Neural cell (in vitro differentiated cells): ENCODE data around the gene DNAJB12. TPM values are rescaled to one million over a fixed set of nuclear protein-coding genes. Genes with fewer than 3 reads are reported as not detected.
A peak's percentile ranks its signal among the peaks of the same experiment; 100 is the strongest.

ENCODE experiments used
- H2AFZ ChIP-seq: fragments of 200-600, 300-800 bp; sonication (generic), shearing (Covaris generic); 2 replicates; pipeline ENCODE4 v1.6.0; 2014; ENCODE audit warnings: low read depth, mild to moderate bottlenecking, antibody characterized with exemption, low read length, moderate library complexity
- H3F3A ChIP-seq: fragments of 200-600 bp; shearing (Covaris generic); 2 replicates; pipeline ENCODE4 v1.6.1; 2016; ENCODE audit warnings: mild to moderate bottlenecking, moderate library complexity, mixed read lengths, antibody characterized with exemption, low read length; ENCODE audit not compliant: insufficient read depth, poor library complexity, severe bottlenecking
- H3K27ac ChIP-seq: fragments of 200-600, 300-800 bp; sonication (generic), shearing (Covaris generic); 2 replicates; pipeline ENCODE4 v1.5.1; 2014; ENCODE audit warnings: mild to moderate bottlenecking, low read length, moderate library complexity
- H3K27me3 ChIP-seq: fragments of 300-800, 200-600 bp; sonication (generic), shearing (Covaris generic); 2 replicates; pipeline ENCODE4 v1.6.0; 2014; ENCODE audit warnings: mild to moderate bottlenecking, low read depth, low read length, moderate library complexity; ENCODE audit not compliant: insufficient read depth
- H3K36me3 ChIP-seq: fragments of 300-800, 200-600 bp; sonication (generic), shearing (Covaris generic); 2 replicates; pipeline ENCODE4 v1.5.1; 2014; ENCODE audit warnings: mild to moderate bottlenecking, antibody characterized with exemption, low read length, moderate library complexity; ENCODE audit not compliant: insufficient read depth
- H3K4me2 ChIP-seq: fragments of 300-800, 200-600 bp; sonication (generic), shearing (Covaris generic); 2 replicates; pipeline ENCODE4 v1.6.0; 2014; ENCODE audit warnings: mild to moderate bottlenecking, low read length
- H3K4me3 ChIP-seq: fragments of 300-800, 200-600 bp; sonication (generic), shearing (Covaris generic); 2 replicates; pipeline ENCODE4 v1.5.1; 2014; ENCODE audit warnings: mild to moderate bottlenecking, low read length, moderate library complexity
- H3K79me2 ChIP-seq: fragments of 200-600 bp; shearing (Covaris generic); replicated peaks from 2 replicates; pipeline ENCODE4 v1.6.0; 2014; ENCODE audit warnings: mild to moderate bottlenecking, low read length, moderate library complexity; ENCODE audit not compliant: insufficient read depth
- H3K9ac ChIP-seq: fragments of 300-800, 200-600 bp; sonication (generic), shearing (Covaris generic); 2 replicates; pipeline ENCODE4 v1.6.1; 2016; ENCODE audit warnings: mild to moderate bottlenecking, low read length, mixed read lengths
- H3K9me2 ChIP-seq: fragments of 200-600 bp; shearing (Covaris generic); 2 replicates; pipeline ENCODE4 v1.6.1; 2016; ENCODE audit warnings: mild to moderate bottlenecking, low read length, mixed read lengths; ENCODE audit not compliant: insufficient read depth
- H3K9me3 ChIP-seq: fragments of 200-600, 300-800 bp; sonication (generic), shearing (Covaris generic); 2 replicates; pipeline ENCODE4 v1.6.1; 2016; ENCODE audit warnings: mild to moderate bottlenecking, mixed run types, low read length, moderate library complexity, mixed read lengths
- H4K20me1 ChIP-seq: fragments of 200-600 bp; shearing (Covaris generic); 2 replicates; pipeline ENCODE4 v1.6.1; 2016; ENCODE audit warnings: mild to moderate bottlenecking, mixed run types; ENCODE audit not compliant: insufficient read depth
- EP300 ChIP-seq: fragments of 450-650 bp; conservative IDR thresholded peaks from 2 replicates; pipeline ENCODE4 v1.6.1; 2014; ENCODE audit warnings: antibody characterized with exemption, mild to moderate bottlenecking, moderate library complexity; ENCODE audit not compliant: poor library complexity, severe bottlenecking
- EZH2 ChIP-seq: fragments of 200-600, 300-800 bp; shearing (Covaris generic), sonication (generic); IDR thresholded peaks from 2 replicates; pipeline ENCODE4 v1.6.1; 2014; ENCODE audit warnings: antibody characterized with exemption, low read length, borderline replicate concordance, mild to moderate bottlenecking; ENCODE audit not compliant: insufficient read depth, poor library complexity, severe bottlenecking
- MXI1 ChIP-seq: fragments of 450-650 bp; conservative IDR thresholded peaks from 2 replicates; pipeline ENCODE4 v1.6.1; 2014; ENCODE audit warnings: antibody characterized with exemption, mild to moderate bottlenecking; ENCODE audit not compliant: poor library complexity, severe bottlenecking
- POLR2AphosphoS5 ChIP-seq: IDR thresholded peaks from 2 replicates; pipeline ENCODE4 v1.6.1; 2012
- RAD21 ChIP-seq: fragments of 450-650 bp; conservative IDR thresholded peaks from 2 replicates; pipeline ENCODE4 v1.6.1; 2014; ENCODE audit warnings: antibody characterized with exemption, mild to moderate bottlenecking, moderate library complexity
- SMC3 ChIP-seq: fragments of 450-650 bp; conservative IDR thresholded peaks from 2 replicates; pipeline ENCODE4 v1.6.1; 2014; ENCODE audit warnings: antibody characterized with exemption, mild to moderate bottlenecking, moderate library complexity; ENCODE audit not compliant: poor library complexity
- TAF1 ChIP-seq: IDR thresholded peaks from 2 replicates; pipeline ENCODE4 v1.6.1; 2012; ENCODE audit warnings: low read depth
- polyA plus RNA-seq: library from polyadenylated mRNA; depleted of rRNA; stranded (reverse); fragments of >200 nt; gene quantifications from 2 replicates; pipeline ENCODE4 v1.2.3, GENCODE V29; 2014
- TF ChIP-seq, protein P1 (sequence below): fragments of 450-650 bp; IDR thresholded peaks from 2 replicates; pipeline ENCODE4 v1.5.1; 2014; ENCODE audit warnings: antibody characterized with exemption, mild to moderate bottlenecking, moderate library complexity; ENCODE audit not compliant: poor library complexity, severe bottlenecking
- TF ChIP-seq, protein P2 (sequence below): IDR thresholded peaks from 2 replicates; pipeline ENCODE4 v1.6.1; 2012; ENCODE audit warnings: borderline replicate concordance

DNAJB12 gene
- polyA plus RNA-seq, 1 donor from 2014 or later, result 24.5 TPM

DNA sequence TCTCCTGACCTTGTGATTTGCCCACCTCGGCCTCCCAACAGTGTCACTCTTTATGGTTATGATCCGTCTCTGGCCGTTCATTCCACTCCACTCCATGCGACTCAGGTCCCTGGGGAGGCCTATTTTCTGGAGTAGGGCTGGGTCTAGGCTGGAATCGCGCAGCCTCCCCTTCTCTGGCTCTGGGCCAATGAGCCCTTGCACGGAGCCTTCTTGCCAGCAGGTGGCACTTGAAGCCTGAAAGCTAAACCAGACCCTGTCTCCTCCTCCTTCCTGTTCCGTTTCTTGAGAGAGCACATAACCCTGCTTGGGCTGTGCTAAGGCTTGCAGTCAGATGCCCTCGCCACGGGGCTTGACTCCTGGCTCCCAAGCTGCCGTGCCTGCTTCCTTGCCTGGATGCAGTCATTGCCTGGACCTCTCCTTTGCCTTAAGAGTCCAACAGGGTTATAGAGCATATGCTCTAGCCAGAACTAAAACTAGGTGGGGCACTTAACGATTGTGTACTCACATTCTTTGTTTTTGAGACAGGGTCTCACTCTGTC, 9.6 kb upstream of the DNAJB12 start:
- no peak overlapping the region for H3K4me2 ChIP-seq

DNA sequence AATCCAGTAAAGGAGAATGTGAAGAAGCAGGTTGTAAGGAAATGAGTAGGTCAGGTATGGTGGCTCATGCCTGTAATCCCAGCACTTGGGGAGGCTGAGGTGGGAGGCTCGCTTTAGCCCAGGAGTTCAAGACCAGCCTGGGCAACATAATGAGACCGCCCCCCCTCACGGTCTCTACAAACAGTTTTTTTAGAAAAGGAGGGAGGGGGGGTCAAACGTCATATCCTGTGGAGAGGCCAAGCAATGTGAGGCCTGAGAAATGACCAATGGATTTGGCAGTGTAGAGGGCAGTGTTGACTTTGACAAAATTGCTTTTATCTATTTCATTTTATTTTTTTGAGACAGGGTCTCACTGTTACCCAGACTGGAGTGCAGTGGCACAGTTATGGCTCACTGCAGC, 2.3 kb upstream of the DNAJB12 start:
- Histone ChIP-seq H3K9me3 (no peaks in the 10 kb centered on the region), H4K20me1 (no peaks in the 10 kb centered on the region), H3F3A (no peaks in the 10 kb centered on the region), H3K9ac (no peak overlapping the region), H3K27ac (no peak overlapping the region), H3K9me2 (no peaks in the 10 kb centered on the region), H3K4me3 (no peak overlapping the region), H3K4me2 (no peak overlapping the region), H2AFZ (no peak overlapping the region), H3K27me3 (no peaks in the 10 kb centered on the region), H3K79me2 (peaks cover 18% of the 10 kb centered on the region), H3K36me3 (no peaks in the 10 kb centered on the region)
- TF ChIP-seq RAD21 (no peak), EZH2 (no peak), TAF1 (no peak), MXI1 (no peak), POLR2AphosphoS5 (no peak), SMC3 (no peak), EP300 (no peak)
- TF ChIP-seq, protein P1, sequence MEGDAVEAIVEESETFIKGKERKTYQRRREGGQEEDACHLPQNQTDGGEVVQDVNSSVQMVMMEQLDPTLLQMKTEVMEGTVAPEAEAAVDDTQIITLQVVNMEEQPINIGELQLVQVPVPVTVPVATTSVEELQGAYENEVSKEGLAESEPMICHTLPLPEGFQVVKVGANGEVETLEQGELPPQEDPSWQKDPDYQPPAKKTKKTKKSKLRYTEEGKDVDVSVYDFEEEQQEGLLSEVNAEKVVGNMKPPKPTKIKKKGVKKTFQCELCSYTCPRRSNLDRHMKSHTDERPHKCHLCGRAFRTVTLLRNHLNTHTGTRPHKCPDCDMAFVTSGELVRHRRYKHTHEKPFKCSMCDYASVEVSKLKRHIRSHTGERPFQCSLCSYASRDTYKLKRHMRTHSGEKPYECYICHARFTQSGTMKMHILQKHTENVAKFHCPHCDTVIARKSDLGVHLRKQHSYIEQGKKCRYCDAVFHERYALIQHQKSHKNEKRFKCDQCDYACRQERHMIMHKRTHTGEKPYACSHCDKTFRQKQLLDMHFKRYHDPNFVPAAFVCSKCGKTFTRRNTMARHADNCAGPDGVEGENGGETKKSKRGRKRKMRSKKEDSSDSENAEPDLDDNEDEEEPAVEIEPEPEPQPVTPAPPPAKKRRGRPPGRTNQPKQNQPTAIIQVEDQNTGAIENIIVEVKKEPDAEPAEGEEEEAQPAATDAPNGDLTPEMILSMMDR, result no peak
- TF ChIP-seq, protein P2, sequence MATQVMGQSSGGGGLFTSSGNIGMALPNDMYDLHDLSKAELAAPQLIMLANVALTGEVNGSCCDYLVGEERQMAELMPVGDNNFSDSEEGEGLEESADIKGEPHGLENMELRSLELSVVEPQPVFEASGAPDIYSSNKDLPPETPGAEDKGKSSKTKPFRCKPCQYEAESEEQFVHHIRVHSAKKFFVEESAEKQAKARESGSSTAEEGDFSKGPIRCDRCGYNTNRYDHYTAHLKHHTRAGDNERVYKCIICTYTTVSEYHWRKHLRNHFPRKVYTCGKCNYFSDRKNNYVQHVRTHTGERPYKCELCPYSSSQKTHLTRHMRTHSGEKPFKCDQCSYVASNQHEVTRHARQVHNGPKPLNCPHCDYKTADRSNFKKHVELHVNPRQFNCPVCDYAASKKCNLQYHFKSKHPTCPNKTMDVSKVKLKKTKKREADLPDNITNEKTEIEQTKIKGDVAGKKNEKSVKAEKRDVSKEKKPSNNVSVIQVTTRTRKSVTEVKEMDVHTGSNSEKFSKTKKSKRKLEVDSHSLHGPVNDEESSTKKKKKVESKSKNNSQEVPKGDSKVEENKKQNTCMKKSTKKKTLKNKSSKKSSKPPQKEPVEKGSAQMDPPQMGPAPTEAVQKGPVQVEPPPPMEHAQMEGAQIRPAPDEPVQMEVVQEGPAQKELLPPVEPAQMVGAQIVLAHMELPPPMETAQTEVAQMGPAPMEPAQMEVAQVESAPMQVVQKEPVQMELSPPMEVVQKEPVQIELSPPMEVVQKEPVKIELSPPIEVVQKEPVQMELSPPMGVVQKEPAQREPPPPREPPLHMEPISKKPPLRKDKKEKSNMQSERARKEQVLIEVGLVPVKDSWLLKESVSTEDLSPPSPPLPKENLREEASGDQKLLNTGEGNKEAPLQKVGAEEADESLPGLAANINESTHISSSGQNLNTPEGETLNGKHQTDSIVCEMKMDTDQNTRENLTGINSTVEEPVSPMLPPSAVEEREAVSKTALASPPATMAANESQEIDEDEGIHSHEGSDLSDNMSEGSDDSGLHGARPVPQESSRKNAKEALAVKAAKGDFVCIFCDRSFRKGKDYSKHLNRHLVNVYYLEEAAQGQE, result no peak

More for the DNA sequence above, 9.6 kb upstream of the DNAJB12 start:
- no peaks in the 10 kb centered on the region for H3F3A ChIP-seq
- TF ChIP-seq RAD21 (peak; percentile 96), TAF1 (no peak), MXI1 (no peak), SMC3 (peak; percentile 98)
- TF ChIP-seq, protein P1, result peak; percentile 95
- H3K4me3 ChIP-seq, result no peak overlapping the region
- no peaks in the 10 kb centered on the region for H3K79me2 ChIP-seq
- H3K27ac ChIP-seq, result no peak overlapping the region
- peak overlapping the region; percentile 17 for H3K9ac ChIP-seq
- no peaks in the 10 kb centered on the region for H3K9me2 ChIP-seq
- no peaks in the 10 kb centered on the region for H4K20me1 ChIP-seq
- no peak overlapping the region for H2AFZ ChIP-seq
- H3K36me3 ChIP-seq, result no peaks in the 10 kb centered on the region
- no peaks in the 10 kb centered on the region for H3K27me3 ChIP-seq
- no peaks in the 10 kb centered on the region for H3K9me3 ChIP-seq
